Stomach (tissue), 4 donors: ENCODE measurements around the gene TINAGL1.

Source experiments
- EP300 ChIP-seq: sonication (generic); formaldehyde crosslinking; IDR thresholded peaks from one replicate; pipeline ENCODE4 v1.6.1; 2017; ENCODE audit warnings: antibody characterized with exemption
- POLR2A ChIP-seq, 4 donors: fragments of 450-650 bp; IDR thresholded peaks; one replicate each; pipeline ENCODE4 v1.6.1; 2016; ENCODE audit warnings: antibody characterized with exemption in 4 of 4, control low read depth in 2 of 4, mild to moderate bottlenecking in 1 of 4, moderate library complexity in 1 of 4
- POLR2AphosphoS5 ChIP-seq, 3 donors: sonication (generic); formaldehyde crosslinking; IDR thresholded peaks; one replicate each; pipeline ENCODE4 v1.6.1; 2016; ENCODE audit warnings: antibody characterized with exemption in 3 of 3
- TF ChIP-seq, protein P1 (sequence below), 7 experiments: fragments of 450-650 bp in 4 of 7; fragments of 200-600 bp in 3 of 7; sonication (generic) in 3 of 7; IDR thresholded peaks; one replicate each; pipeline ENCODE4 v1.5.1; 2016 to 2019; ENCODE audit warnings: antibody characterized with exemption in 7 of 7, control low read depth in 2 of 7, mild to moderate bottlenecking in 1 of 7

DNA sequence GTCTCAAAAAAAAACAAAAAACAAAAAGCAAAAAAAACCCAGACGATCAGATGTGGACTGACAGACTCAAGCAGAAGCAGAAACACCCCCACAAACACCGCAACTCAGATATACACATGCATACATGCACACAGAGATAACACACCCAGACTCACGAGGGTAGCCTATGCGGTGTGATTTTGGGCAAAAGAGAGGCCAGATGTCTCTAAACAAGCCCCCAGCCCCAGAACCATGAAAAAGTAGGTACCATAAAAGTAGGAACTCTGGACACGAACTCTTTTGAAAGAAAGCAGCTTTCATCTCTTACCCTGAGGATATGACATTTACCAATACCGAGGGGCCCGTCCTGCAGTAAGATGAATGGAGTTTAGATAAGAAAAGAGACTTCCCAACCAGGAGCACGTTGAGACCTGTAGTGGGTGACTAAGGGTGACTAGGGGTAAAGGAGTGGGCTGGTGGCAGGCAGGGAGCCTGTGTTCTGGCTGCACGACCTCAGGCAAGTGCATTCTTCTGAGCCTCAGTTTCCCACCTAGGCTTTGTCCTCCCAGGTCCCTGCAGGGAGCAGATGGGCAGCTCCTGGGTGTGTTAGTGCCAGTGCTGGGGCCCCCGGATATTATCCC lies 1.5 kb upstream of the TINAGL1 start:
- TF ChIP-seq EP300 (no peak), POLR2AphosphoS5 (IDR thresholded peaks at IDR 0.05) (no peak), POLR2A (IDR thresholded peaks at IDR 0.05) (no peak)
- TF ChIP-seq, protein P1, sequence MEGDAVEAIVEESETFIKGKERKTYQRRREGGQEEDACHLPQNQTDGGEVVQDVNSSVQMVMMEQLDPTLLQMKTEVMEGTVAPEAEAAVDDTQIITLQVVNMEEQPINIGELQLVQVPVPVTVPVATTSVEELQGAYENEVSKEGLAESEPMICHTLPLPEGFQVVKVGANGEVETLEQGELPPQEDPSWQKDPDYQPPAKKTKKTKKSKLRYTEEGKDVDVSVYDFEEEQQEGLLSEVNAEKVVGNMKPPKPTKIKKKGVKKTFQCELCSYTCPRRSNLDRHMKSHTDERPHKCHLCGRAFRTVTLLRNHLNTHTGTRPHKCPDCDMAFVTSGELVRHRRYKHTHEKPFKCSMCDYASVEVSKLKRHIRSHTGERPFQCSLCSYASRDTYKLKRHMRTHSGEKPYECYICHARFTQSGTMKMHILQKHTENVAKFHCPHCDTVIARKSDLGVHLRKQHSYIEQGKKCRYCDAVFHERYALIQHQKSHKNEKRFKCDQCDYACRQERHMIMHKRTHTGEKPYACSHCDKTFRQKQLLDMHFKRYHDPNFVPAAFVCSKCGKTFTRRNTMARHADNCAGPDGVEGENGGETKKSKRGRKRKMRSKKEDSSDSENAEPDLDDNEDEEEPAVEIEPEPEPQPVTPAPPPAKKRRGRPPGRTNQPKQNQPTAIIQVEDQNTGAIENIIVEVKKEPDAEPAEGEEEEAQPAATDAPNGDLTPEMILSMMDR (IDR thresholded peaks at IDR 0.05), result no peak
